PFSK-1 (cell line): Measurements from ENCODE around the gene WASL.

Source experiments
- FOXP2 ChIP-seq: optimal IDR thresholded peaks from 2 replicates; pipeline ENCODE3; 2011; ENCODE audit warnings: borderline replicate concordance, control low read depth, inconsistent platforms; ENCODE audit not compliant: insufficient read depth; ENCODE audit errors: extremely low read length, extremely low read depth
- POLR2AphosphoS5 ChIP-seq: IDR thresholded peaks from 2 replicates; pipeline ENCODE4 v1.6.1; 2012; ENCODE audit warnings: low read depth, mild to moderate bottlenecking, control low read depth, low read length, moderate library complexity
- SIN3A ChIP-seq: IDR thresholded peaks from 2 replicates; pipeline ENCODE4 v1.6.1; 2012; ENCODE audit warnings: mild to moderate bottlenecking, low read length, moderate library complexity, borderline replicate concordance; ENCODE audit not compliant: insufficient read depth
- TAF1 ChIP-seq: IDR thresholded peaks from 2 replicates; pipeline ENCODE4 v1.6.1; 2012; ENCODE audit warnings: low read length, control low read depth, borderline replicate concordance; ENCODE audit not compliant: insufficient read depth
- TF ChIP-seq, protein P1 (sequence below), 2 experiments: IDR thresholded peaks; 2 replicates each; pipeline versions ENCODE4 v1.6.1 to v1.8.0; 2011 to 2012; ENCODE audit warnings: low read depth in 2 of 2, low read length in 2 of 2, control low read depth in 1 of 2, inconsistent platforms in 1 of 2, mild to moderate bottlenecking in 1 of 2, moderate library complexity in 1 of 2; ENCODE audit not compliant: insufficient read depth in 1 of 2

The WASL gene

DNA sequence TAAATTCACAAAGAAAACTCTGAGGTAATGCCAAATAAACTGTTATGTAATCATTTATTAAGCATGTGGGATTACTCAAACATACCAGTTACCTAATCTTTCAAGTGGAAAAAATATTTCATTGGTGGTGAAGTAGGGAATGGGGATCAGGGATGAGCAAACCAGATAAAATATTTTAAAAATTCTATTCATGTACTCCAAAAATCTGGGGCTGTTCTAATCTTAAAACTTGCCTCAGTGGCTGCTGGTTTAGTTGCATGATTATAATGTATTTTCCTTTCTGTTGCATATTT lies 73.7 kb downstream of the WASL start:
- TF ChIP-seq, protein P1, sequence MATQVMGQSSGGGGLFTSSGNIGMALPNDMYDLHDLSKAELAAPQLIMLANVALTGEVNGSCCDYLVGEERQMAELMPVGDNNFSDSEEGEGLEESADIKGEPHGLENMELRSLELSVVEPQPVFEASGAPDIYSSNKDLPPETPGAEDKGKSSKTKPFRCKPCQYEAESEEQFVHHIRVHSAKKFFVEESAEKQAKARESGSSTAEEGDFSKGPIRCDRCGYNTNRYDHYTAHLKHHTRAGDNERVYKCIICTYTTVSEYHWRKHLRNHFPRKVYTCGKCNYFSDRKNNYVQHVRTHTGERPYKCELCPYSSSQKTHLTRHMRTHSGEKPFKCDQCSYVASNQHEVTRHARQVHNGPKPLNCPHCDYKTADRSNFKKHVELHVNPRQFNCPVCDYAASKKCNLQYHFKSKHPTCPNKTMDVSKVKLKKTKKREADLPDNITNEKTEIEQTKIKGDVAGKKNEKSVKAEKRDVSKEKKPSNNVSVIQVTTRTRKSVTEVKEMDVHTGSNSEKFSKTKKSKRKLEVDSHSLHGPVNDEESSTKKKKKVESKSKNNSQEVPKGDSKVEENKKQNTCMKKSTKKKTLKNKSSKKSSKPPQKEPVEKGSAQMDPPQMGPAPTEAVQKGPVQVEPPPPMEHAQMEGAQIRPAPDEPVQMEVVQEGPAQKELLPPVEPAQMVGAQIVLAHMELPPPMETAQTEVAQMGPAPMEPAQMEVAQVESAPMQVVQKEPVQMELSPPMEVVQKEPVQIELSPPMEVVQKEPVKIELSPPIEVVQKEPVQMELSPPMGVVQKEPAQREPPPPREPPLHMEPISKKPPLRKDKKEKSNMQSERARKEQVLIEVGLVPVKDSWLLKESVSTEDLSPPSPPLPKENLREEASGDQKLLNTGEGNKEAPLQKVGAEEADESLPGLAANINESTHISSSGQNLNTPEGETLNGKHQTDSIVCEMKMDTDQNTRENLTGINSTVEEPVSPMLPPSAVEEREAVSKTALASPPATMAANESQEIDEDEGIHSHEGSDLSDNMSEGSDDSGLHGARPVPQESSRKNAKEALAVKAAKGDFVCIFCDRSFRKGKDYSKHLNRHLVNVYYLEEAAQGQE (IDR thresholded peaks at IDR 0.05; ENCODE audit: insufficient read depth in 1 of 2, low read depth in 2 of 2, low read length in 2 of 2): no peak
- TF ChIP-seq POLR2AphosphoS5: no peak
- TF ChIP-seq FOXP2: no peak
- no peak for TF ChIP-seq TAF1
- TF ChIP-seq SIN3A: no peak

DNA sequence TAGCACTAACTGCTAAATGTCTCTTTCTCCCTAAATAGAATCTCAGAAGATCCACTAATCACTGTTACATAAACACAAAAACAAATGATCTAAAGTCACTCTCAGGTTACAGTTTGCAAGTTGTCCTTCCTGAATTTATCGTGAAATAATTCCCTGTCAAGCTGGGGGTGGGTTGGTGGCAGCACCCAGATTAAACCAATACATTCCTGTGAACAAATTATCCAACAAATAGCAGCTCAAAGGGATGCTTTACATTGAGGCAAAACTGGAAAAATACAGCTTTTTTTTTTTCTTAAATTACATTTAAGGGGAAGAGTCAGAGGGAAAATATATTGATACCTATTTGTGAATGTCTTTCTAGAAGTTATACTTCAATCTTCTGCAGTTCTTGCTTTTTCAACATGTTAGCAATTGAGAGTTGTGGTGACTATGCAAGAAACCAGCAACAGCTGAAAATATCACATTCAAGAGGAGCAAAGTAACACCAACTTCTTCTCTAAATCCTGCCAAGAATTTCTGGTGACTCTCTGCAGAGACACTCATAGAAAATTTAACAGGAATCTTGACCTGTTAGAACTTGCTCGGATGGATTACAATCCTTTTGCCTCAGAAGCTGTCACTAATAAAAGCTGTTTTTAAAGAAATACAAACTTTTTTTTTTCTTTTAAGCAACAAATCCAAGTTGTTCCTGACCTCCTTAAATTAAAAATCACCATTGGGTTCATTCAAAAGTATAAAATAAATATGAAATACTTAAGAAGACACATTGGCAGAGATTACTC lies 74.2 kb downstream of the WASL start:
- TF ChIP-seq FOXP2 (no peak), TAF1 (no peak), POLR2AphosphoS5 (no peak), SIN3A (no peak)
- TF ChIP-seq, protein P1 (IDR thresholded peaks at IDR 0.05; ENCODE audit: insufficient read depth in 1 of 2, low read depth in 2 of 2, low read length in 2 of 2): no peak

DNA sequence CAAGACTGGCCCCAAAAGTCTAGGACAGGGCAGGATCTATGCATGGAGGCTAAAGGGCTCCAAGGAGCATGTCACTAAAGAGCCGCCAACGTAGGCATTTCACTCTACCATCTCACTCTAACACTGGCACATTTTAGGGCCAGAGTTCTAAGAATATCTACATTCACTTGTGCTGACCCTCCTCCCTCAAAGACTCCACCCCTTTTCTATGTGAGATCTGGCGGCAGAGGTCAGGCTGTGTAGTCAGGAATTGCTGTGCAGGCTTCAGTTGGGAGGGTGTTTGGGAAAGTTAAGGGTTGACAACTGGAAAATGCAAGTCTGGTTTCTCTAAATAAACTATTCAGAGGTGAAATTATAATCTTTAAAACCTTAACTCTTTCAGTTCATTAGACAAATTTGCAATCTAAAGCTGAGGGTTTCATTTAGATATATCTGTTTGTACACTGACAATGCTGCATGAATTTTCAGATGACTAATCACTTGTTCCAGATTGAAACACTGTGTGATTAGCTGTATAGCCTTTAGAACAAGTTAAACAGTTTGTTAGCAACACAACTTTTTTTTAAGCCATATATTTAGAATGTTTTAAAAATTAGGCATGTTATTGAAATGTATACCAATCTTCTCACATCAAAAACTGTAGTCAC lies 74.9 kb downstream of the WASL start:
- TF ChIP-seq SIN3A: no peak
- TF ChIP-seq, protein P1 (IDR thresholded peaks at IDR 0.05; ENCODE audit: insufficient read depth in 1 of 2, low read depth in 2 of 2, low read length in 2 of 2): no peak
- no peak for TF ChIP-seq FOXP2
- no peak for TF ChIP-seq TAF1
- no peak for TF ChIP-seq POLR2AphosphoS5

DNA sequence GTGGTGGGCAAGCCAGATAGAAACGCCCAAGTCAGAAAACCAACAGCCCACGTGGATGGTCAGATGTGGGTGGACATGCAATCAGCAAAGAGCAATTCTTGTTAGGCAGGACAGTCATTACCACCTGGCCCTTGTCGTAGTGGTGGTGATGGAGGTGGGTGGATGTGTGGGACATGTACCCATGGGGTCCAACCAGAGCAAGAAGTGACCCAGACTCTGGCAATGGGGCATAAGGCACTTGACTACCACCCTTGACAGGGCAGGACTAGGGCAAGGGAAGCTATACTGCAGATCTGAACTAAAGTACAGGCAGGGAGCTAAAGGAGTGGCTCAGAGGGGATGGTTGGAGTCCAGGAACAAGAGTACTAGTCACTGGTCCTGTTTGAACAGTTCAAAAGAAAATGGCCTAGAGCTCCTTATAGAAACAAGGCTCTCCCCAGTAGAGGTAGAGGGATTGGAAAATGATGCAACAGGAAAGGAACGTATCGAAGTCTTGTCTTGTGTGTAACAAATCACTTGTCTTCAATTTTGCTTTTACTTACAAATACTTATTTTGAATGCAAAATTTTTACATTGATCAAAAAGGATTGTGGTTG lies 75.6 kb downstream of the WASL start:
- no peak for TF ChIP-seq TAF1
- no peak for TF ChIP-seq FOXP2
- no peak for TF ChIP-seq POLR2AphosphoS5
- TF ChIP-seq, protein P1 (IDR thresholded peaks at IDR 0.05; ENCODE audit: insufficient read depth in 1 of 2, low read depth in 2 of 2, low read length in 2 of 2): no peak
- TF ChIP-seq SIN3A: no peak
